ENCODE measurements around the gene PRIM2.
"Not testable (repeated sequence)": the region's sequence is repeated elsewhere in the genome, so short reads cannot be mapped to it uniquely, and the experiment has no call there.

The PRIM2 gene

DNA sequence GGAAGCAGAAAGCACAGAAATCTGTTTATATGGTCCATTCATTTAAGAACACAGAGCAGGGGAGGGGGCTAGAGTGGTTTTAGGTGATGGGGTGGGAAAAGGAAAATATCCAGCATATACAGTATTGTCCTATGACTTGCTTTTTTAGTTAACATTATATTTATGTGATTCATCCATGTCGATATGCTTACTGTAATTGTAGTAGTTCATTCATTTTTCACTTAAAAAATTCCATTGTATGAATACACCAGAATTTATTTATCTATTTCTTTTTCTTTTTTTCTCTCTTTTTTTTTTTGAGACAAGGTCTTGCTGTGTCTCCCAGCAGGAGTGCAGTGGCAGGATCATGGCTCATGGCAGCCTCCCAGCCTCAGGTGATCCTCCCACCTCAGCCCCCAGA is 9.6 kb upstream of the PRIM2 start:
- Histone ChIP-seq H3K9me3 (ENCODE audit: control extremely low read depth in 1 of 5, control insufficient read depth in 4 of 5, insufficient read depth in 2 of 5, low read depth in 1 of 5, low read length in 4 of 5) (no peaks in the 10 kb centered on the region), H3K27me3 (replicated peaks in 2 of 5; ENCODE audit: control insufficient read depth in 4 of 5, insufficient read depth in 5 of 5, low read length in 4 of 5) (peaks cover 0 to 5% (median 0%) of the 10 kb centered on the region in 5 experiments), H3K27ac (ENCODE audit: insufficient read depth in 1 of 2, low read depth in 1 of 2, low read length in 2 of 2, poor library complexity in 1 of 2, severe bottlenecking in 2 of 2) (no peak overlapping the region), H3K36me3 (ENCODE audit: control insufficient read depth in 4 of 4, insufficient read depth in 4 of 4, low read length in 3 of 4) (no peaks in the 10 kb centered on the region), H3K4me1 (ENCODE audit: control extremely low read depth in 1 of 4, control insufficient read depth in 4 of 4, insufficient read depth in 4 of 4, low read length in 3 of 4) (no peaks in the 10 kb centered on the region), H3K4me3 (ENCODE audit: control insufficient read depth in 1 of 7, extremely low read depth in 1 of 7, insufficient read depth in 4 of 7, low read depth in 2 of 7, low read length in 6 of 7) (no peak overlapping the region)
- ChIA-PET POLR2A (no interaction called here), CTCF (no interaction called here)
- WGBS (ENCODE audit: insufficient coverage), result no CpG with 5 or more reads among the region's 1 CpG
- DNase-seq, result no peak

DNA sequence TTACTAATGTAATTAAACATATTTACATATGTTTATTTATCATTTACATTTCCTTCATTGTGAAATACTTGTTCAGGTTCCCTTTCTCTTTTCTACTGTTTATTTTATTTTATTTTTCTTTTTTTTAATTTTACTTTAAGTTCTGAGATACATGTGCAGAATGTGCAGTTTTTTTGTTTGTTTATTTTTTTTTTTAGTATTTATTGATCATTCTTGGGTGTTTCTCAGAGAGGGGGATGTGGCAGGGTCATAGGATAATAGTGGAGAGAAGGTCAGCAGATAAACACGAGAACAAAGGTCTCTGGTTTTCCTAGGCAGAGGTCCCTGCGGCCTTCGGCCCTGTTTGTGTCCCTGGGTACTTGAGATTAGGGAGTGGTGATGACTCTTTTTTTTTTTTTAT is 8.7 kb upstream of the PRIM2 start:
- H3K36me3 ChIP-seq (ENCODE audit: control insufficient read depth in 4 of 4, insufficient read depth in 4 of 4, low read length in 3 of 4); H3K4me3 ChIP-seq (ENCODE audit: control insufficient read depth in 1 of 7, extremely low read depth in 1 of 7, insufficient read depth in 4 of 7, low read depth in 2 of 7, low read length in 6 of 7); DNase-seq; CTCF ChIA-PET; H3K27ac ChIP-seq (ENCODE audit: insufficient read depth in 1 of 2, low read depth in 1 of 2, low read length in 2 of 2, poor library complexity in 1 of 2, severe bottlenecking in 2 of 2); POLR2A ChIA-PET; H3K27me3 ChIP-seq (replicated peaks in 2 of 5; ENCODE audit: control insufficient read depth in 4 of 5, insufficient read depth in 5 of 5, low read length in 4 of 5); H3K4me1 ChIP-seq (ENCODE audit: control extremely low read depth in 1 of 4, control insufficient read depth in 4 of 4, insufficient read depth in 4 of 4, low read length in 3 of 4); H3K9me3 ChIP-seq (ENCODE audit: control extremely low read depth in 1 of 5, control insufficient read depth in 4 of 5, insufficient read depth in 2 of 5, low read depth in 1 of 5, low read length in 4 of 5): not testable (repeated sequence)
- no CpG with 5 or more reads among the region's 3 CpGs for WGBS (ENCODE audit: insufficient coverage)

DNA sequence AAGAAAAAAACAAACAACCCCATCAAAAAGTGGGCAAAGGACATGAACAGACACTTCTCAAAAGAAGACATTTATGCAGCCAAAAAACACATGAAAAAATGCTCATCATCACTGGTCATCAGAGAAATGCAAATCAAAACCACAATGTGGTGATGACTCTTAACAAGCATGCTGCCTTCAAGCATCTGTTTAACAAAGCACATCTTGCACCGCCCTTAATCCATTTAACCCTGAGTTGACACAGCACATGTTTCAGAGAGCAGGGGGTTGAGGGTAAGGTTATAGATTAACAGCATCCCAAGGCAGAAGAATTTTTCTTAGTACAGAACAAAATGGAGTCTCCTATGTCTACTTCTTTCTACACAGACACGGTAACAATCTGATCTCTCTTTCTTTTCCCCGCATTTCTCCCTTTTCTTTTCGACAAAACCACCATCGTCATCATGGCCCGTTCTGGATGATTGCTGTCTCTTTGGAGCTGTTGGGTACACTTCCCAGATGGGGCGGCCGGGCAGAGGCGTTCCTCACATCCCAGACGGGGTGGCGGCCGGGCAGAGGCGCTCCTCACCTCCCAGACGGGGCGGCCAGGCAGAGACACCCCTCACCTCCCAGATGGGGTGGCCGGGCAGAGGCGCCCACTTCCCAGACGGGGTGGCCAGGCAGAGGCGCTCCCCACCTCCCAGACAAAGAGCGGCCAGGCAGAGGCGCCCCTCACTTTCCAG is 7.2 kb upstream of the PRIM2 start:
- POLR2A ChIA-PET, result not testable (repeated sequence)
- 100% methylated on average over 17 of the region's 21 CpGs for WGBS (ENCODE audit: insufficient coverage)

DNA sequence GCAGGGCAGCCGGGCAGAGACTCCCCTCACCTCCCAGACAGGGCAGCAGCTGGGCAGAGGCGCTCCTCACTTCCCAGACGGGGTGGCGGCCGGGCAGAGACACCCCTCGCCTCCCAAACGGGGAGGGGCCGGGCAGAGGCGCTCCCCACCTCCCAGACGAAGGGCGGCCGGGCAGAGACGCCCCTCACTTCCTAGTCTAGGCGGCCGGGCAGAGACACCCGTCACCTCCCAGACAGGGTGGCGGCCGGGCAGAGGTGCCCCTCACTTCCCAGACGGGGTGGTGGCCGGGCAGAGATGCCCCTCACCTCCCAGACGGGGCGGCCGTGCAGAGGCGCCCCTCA is 6.6 kb upstream of the PRIM2 start:
- no peaks in the 10 kb centered on the region for H3K4me1 ChIP-seq (ENCODE audit: control extremely low read depth in 1 of 4, control insufficient read depth in 4 of 4, insufficient read depth in 4 of 4, low read length in 3 of 4)
- POLR2A ChIA-PET, result no interaction called here
- H3K27ac ChIP-seq (ENCODE audit: insufficient read depth in 1 of 2, low read depth in 1 of 2, low read length in 2 of 2, poor library complexity in 1 of 2, severe bottlenecking in 2 of 2), result no peak overlapping the region
- no peaks in the 10 kb centered on the region for H3K36me3 ChIP-seq (ENCODE audit: control insufficient read depth in 4 of 4, insufficient read depth in 4 of 4, low read length in 3 of 4)
- H3K9me3 ChIP-seq (ENCODE audit: control extremely low read depth in 1 of 5, control insufficient read depth in 4 of 5, insufficient read depth in 2 of 5, low read depth in 1 of 5, low read length in 4 of 5), result no peaks in the 10 kb centered on the region
- DNase-seq, result no peak
- no peak overlapping the region for H3K4me3 ChIP-seq (ENCODE audit: control insufficient read depth in 1 of 7, extremely low read depth in 1 of 7, insufficient read depth in 4 of 7, low read depth in 2 of 7, low read length in 6 of 7)
- peaks cover 0 to 5% (median 0%) of the 10 kb centered on the region in 5 experiments for H3K27me3 ChIP-seq (replicated peaks in 2 of 5; ENCODE audit: control insufficient read depth in 4 of 5, insufficient read depth in 5 of 5, low read length in 4 of 5)
- 97% methylated on average over 21 of the region's 24 CpGs for WGBS (ENCODE audit: insufficient coverage)
- CTCF ChIA-PET, result no interaction called here

More for the DNA sequence above, 7.2 kb upstream of the PRIM2 start:
- H3K9me3 ChIP-seq (ENCODE audit: control extremely low read depth in 1 of 5, control insufficient read depth in 4 of 5, insufficient read depth in 2 of 5, low read depth in 1 of 5, low read length in 4 of 5); H3K4me3 ChIP-seq (ENCODE audit: control insufficient read depth in 1 of 7, extremely low read depth in 1 of 7, insufficient read depth in 4 of 7, low read depth in 2 of 7, low read length in 6 of 7); H3K4me1 ChIP-seq (ENCODE audit: control extremely low read depth in 1 of 4, control insufficient read depth in 4 of 4, insufficient read depth in 4 of 4, low read length in 3 of 4); H3K27ac ChIP-seq (ENCODE audit: insufficient read depth in 1 of 2, low read depth in 1 of 2, low read length in 2 of 2, poor library complexity in 1 of 2, severe bottlenecking in 2 of 2); CTCF ChIA-PET; H3K36me3 ChIP-seq (ENCODE audit: control insufficient read depth in 4 of 4, insufficient read depth in 4 of 4, low read length in 3 of 4); H3K27me3 ChIP-seq (replicated peaks in 2 of 5; ENCODE audit: control insufficient read depth in 4 of 5, insufficient read depth in 5 of 5, low read length in 4 of 5): not testable (repeated sequence)
- DNase-seq, result peak in 1 of 3 donors; percentile 15

GRCh38 chr6:57311300-57312003 is 6.0 kb upstream of the PRIM2 start:
- H3K27ac ChIP-seq (ENCODE audit: insufficient read depth in 1 of 2, low read depth in 1 of 2, low read length in 2 of 2, poor library complexity in 1 of 2, severe bottlenecking in 2 of 2); H3K4me1 ChIP-seq (ENCODE audit: control extremely low read depth in 1 of 4, control insufficient read depth in 4 of 4, insufficient read depth in 4 of 4, low read length in 3 of 4); POLR2A ChIA-PET; DNase-seq; H3K36me3 ChIP-seq (ENCODE audit: control insufficient read depth in 4 of 4, insufficient read depth in 4 of 4, low read length in 3 of 4); H3K9me3 ChIP-seq (ENCODE audit: control extremely low read depth in 1 of 5, control insufficient read depth in 4 of 5, insufficient read depth in 2 of 5, low read depth in 1 of 5, low read length in 4 of 5); H3K27me3 ChIP-seq (replicated peaks in 2 of 5; ENCODE audit: control insufficient read depth in 4 of 5, insufficient read depth in 5 of 5, low read length in 4 of 5); H3K4me3 ChIP-seq (ENCODE audit: control insufficient read depth in 1 of 7, extremely low read depth in 1 of 7, insufficient read depth in 4 of 7, low read depth in 2 of 7, low read length in 6 of 7): not testable (repeated sequence)
- CTCF ChIA-PET, result interaction anchor here (0.8 kb wide), 1 partner anchor 382 kb away, joined by 3 read pairs; no protein-coding TSS in a partner anchor
- 95% methylated on average over 31 of the region's 44 CpGs for WGBS (ENCODE audit: insufficient coverage)

GRCh38 chr6:57312004-57312345 is 5.5 kb upstream of the PRIM2 start:
- no peaks in the 10 kb centered on the region for H3K36me3 ChIP-seq (ENCODE audit: control insufficient read depth in 4 of 4, insufficient read depth in 4 of 4, low read length in 3 of 4)
- no peak overlapping the region for H3K27ac ChIP-seq (ENCODE audit: insufficient read depth in 1 of 2, low read depth in 1 of 2, low read length in 2 of 2, poor library complexity in 1 of 2, severe bottlenecking in 2 of 2)
- no peak for DNase-seq
- ChIA-PET CTCF (interaction anchor here (0.8 kb wide), 1 partner anchor 382 kb away, joined by 3 read pairs; no protein-coding TSS in a partner anchor), POLR2A (no interaction called here)
- no peak overlapping the region for H3K4me3 ChIP-seq (ENCODE audit: control insufficient read depth in 1 of 7, extremely low read depth in 1 of 7, insufficient read depth in 4 of 7, low read depth in 2 of 7, low read length in 6 of 7)
- no peaks in the 10 kb centered on the region for H3K27me3 ChIP-seq (replicated peaks in 2 of 5; ENCODE audit: control insufficient read depth in 4 of 5, insufficient read depth in 5 of 5, low read length in 4 of 5)
- H3K4me1 ChIP-seq (ENCODE audit: control extremely low read depth in 1 of 4, control insufficient read depth in 4 of 4, insufficient read depth in 4 of 4, low read length in 3 of 4), result peaks cover 0 to under 1% (median 0%) of the 10 kb centered on the region in 4 experiments
- WGBS (ENCODE audit: insufficient coverage), result no CpG with 5 or more reads among the region's 3 CpGs
- H3K9me3 ChIP-seq (ENCODE audit: control extremely low read depth in 1 of 5, control insufficient read depth in 4 of 5, insufficient read depth in 2 of 5, low read depth in 1 of 5, low read length in 4 of 5), result no peaks in the 10 kb centered on the region

DNA sequence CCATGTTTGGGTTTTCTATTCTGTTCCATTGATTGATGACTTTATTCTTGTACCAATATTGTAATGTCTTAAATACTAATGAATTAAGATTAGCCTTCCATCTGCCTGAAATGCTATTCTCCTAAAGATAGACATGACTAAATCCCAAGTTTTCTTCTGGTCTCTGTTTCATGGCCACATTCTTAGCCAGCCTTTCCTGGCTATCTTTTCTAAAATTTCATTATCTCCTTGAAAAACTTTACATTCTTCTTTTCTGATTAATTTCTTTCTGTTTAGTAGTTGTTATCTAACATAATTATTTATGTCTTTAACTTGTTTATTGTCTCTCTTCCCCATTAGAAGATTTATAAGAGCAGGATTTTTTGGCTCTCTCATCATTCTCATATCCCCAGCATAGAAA is 4.4 kb upstream of the PRIM2 start:
- no peak for DNase-seq
- CTCF ChIA-PET, result interaction anchor here (0.6 to 2.0 kb wide), 4 partner anchors 9 to 411 kb away, joined by 3 to 6 read pairs (median 3); no protein-coding TSS in a partner anchor
- Histone ChIP-seq H3K27ac (ENCODE audit: insufficient read depth in 1 of 2, low read depth in 1 of 2, low read length in 2 of 2, poor library complexity in 1 of 2, severe bottlenecking in 2 of 2) (no peak overlapping the region), H3K27me3 (replicated peaks in 2 of 5; ENCODE audit: control insufficient read depth in 4 of 5, insufficient read depth in 5 of 5, low read length in 4 of 5) (no peaks in the 10 kb centered on the region), H3K36me3 (ENCODE audit: control insufficient read depth in 4 of 4, insufficient read depth in 4 of 4, low read length in 3 of 4) (no peaks in the 10 kb centered on the region), H3K4me1 (ENCODE audit: control extremely low read depth in 1 of 4, control insufficient read depth in 4 of 4, insufficient read depth in 4 of 4, low read length in 3 of 4) (peaks cover 0 to 5% (median 5%) of the 10 kb centered on the region in 4 experiments), H3K9me3 (ENCODE audit: control extremely low read depth in 1 of 5, control insufficient read depth in 4 of 5, insufficient read depth in 2 of 5, low read depth in 1 of 5, low read length in 4 of 5) (no peaks in the 10 kb centered on the region), H3K4me3 (ENCODE audit: control insufficient read depth in 1 of 7, extremely low read depth in 1 of 7, insufficient read depth in 4 of 7, low read depth in 2 of 7, low read length in 6 of 7) (no peak overlapping the region)
- POLR2A ChIA-PET, result no interaction called here
